Pancreas (tissue), 10 donors: ENCODE measurements around the gene CTU1. TPM values are rescaled to one million over a fixed set of nuclear protein-coding genes. Genes with fewer than 3 reads are reported as not detected.

Source experiments
- ATAC-seq, 4 donors: fragments of 200-7000 bp; cut with Tn5 transposase; one replicate each; pipeline versions ENCODE4 v1.8.0 to v1.9.1; 2020; ENCODE audit warnings: mild to moderate bottlenecking in 4 of 4, moderate library complexity in 4 of 4
- DNase-seq, 6 donors: peaks; one replicate each; pipeline ENCODE4 v3.0.0-alpha.2; 2020
- FAIRE-seq: peaks from 2 replicates; lab custom pipeline; 2012; peaks lifted over from hg19 to GRCh38; lab: Jason Lieb, UNC
- H3K27ac ChIP-seq, 4 donors: fragments of 200-600 bp; sonication (generic); 1 replicate in 3 of 4; 2 replicates in 1 of 4; pipeline versions ENCODE4 v1.5.0 to v1.8.0; 2020
- H3K27me3 ChIP-seq, 4 donors: fragments of 200-600 bp; one replicate each; pipeline ENCODE4 v1.8.0; 2021
- H3K36me3 ChIP-seq, 3 donors: fragments of 200-600 bp; sonication (generic) in 1 of 3; one replicate each; pipeline versions ENCODE4 v1.5.0 to v1.8.0; 2020 to 2021
- H3K4me1 ChIP-seq, 3 donors: fragments of 200-600 bp; one replicate each; pipeline ENCODE4 v1.8.0; 2021
- H3K4me3 ChIP-seq, 4 donors: fragments of 200-600 bp; sonication (generic) in 2 of 4; one replicate each; pipeline versions ENCODE4 v1.5.0 to v1.8.0; 2020 to 2021
- H3K9me3 ChIP-seq, 4 donors: fragments of 200-600 bp; one replicate each; pipeline ENCODE4 v1.8.0; 2021
- WGBS, 2 donors: extraction: QIAGEN DNeasy Blood & Tissue Kit; methylation state at CpG; one replicate each; pipeline ENCODE4 v1.1.7; 2013; 5-methylcytosine and 5-hydroxymethylcytosine counted together
- intact Hi-C, 3 donors: fragments of 100-400 bp; cut with DNase I; formaldehyde crosslinking; loops; one replicate each; pipeline versions ENCODE4 v1.11.1 to v1.14.2; 2022
- polyA plus RNA-seq, 2 donors: library from polyadenylated mRNA; stranded (reverse); fragments of 200-250 nt; gene quantifications; one replicate each; pipeline ENCODE4 v1.2.3, GENCODE V29; 2013
- total RNA-seq, 6 donors: library from RNA; stranded (reverse); fragmentation: NEBNext Ultra II Directional in 4 of 6; extraction: Animal tissue kit (Norgen Biotek cat#: 25700) in 4 of 6; gene quantifications; one replicate each; pipeline versions ENCODE4 v1.2.1 to v1.2.4, GENCODE V29; 2021 to 2023
- TF ChIP-seq, protein P1 (sequence below), 4 donors: fragments of 200-600 bp; sonication (generic) in 3 of 4; IDR thresholded peaks; one replicate each; pipeline versions ENCODE4 v1.5.0 to v1.8.0; 2021; ENCODE audit warnings: antibody characterized with exemption in 4 of 4
- donor health status: healthy with polysubstance abuse.
- donor health status: DM: no; HTN: no; CAD: no; lungs with moderate emphysema.
- donor health status: DM: no; HTN: no; CAD: no.
- donor health status: control.
- donor health status: control.
- donor health status: Bipolar disorder and iron deficiency.
- donor health status: DM: yes; HTN: yes; CAD: no.
- donor health status: DM: no; HTN: no; CAD: no.
- donor health status: DM: no; HTN: no; CAD: no.
- donor health status: DM: yes; HTN: yes; CAD: no.

The CTU1 gene
- 1 to 10 TPM; 2.9 to 8.2 (median 4.0) TPM for total RNA-seq
- 1 to 10 TPM; 1.4 to 3.2 TPM for polyA plus RNA-seq

DNA sequence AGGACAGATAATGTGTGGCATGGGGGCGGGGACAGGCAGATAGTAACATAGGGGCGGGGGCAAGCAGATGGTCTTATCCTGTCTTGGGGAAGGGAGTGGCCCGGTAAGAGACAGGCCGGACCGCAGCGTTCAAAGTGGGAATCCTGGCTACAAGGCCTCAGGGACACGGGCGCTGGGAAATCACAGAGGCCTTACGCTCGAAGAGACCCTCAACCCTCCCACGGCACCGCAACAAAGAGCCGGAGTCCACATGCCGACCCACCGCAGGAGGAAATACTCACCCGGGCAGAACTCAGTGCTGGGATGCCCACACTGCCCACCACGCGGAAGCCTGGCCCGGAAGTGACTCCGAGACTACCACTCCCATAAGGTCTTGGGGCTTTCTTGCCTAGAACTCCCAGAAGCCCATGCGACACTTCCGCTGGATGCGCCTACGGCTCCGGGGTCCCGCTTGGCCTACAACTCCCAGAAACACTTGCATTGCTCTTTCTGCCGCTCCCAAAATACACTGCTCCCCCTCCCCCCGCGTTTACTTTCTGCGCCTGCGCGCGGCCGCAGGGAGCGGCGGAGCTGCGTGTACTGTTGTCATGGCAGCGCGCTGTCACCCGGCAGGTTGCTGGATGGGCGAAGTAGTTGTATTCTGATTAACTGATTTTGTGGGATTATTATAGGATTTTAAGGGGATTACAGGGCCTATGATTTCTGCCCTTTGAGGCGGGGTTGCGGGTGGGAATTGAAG is at the start of gene CTU1:
TSS of gene CTU1 (minus strand) at position 344 of the 739 bp plus-strand sequence. CDS start 3,840 bp downstream, outside the sequence.
- Histone ChIP-seq H3K27me3 (no peaks in the 10 kb centered on the region), H3K4me3 (peak within 1 kb of the TSS; percentile 51 to 80 (median 65)), H3K36me3 (no peaks in the 10 kb centered on the region), H3K27ac (peak within 1 kb of the TSS in 1 of 4 donors; percentile 51), H3K4me1 (peaks cover 3 to 11% (median 6%) of the 10 kb centered on the region in 3 donors), H3K9me3 (no peaks in the 10 kb centered on the region)
- FAIRE-seq (peak; percentile 93), DNase-seq (peak; percentile 96 to 99 (median 99)), ATAC-seq (peak; percentile 98 to 99 (median 99))
- WGBS, 2 donors = 0 to 1% methylated on average over 43 of the region's 43 CpGs
- intact Hi-C loops = no loop called here
- TF ChIP-seq, protein P1, sequence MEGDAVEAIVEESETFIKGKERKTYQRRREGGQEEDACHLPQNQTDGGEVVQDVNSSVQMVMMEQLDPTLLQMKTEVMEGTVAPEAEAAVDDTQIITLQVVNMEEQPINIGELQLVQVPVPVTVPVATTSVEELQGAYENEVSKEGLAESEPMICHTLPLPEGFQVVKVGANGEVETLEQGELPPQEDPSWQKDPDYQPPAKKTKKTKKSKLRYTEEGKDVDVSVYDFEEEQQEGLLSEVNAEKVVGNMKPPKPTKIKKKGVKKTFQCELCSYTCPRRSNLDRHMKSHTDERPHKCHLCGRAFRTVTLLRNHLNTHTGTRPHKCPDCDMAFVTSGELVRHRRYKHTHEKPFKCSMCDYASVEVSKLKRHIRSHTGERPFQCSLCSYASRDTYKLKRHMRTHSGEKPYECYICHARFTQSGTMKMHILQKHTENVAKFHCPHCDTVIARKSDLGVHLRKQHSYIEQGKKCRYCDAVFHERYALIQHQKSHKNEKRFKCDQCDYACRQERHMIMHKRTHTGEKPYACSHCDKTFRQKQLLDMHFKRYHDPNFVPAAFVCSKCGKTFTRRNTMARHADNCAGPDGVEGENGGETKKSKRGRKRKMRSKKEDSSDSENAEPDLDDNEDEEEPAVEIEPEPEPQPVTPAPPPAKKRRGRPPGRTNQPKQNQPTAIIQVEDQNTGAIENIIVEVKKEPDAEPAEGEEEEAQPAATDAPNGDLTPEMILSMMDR (IDR thresholded peaks at IDR 0.05) = peak in 1 of 4 donors; percentile 11

DNA sequence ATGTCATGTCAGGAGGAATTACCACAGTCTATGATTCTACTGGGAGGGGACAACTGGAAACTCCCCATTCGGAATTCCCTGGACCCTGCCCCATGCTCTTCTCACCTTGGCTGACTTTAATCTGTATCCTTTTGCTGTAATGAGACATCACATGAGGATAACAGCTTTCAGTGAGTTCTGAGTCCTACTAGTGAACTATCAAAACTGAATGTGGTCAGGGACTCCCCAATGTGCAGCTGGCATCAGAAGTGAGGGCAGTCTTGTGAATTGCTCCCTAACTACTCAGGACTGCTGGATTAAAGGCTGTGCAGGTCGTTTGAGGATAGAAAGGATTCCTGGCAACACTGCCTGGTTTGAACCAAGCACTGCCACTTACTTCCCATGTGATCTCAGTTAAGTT is 49.1 kb upstream of the CTU1 start:
- DNase-seq = no peak
- TF ChIP-seq, protein P1 (IDR thresholded peaks at IDR 0.05) = no peak
- ATAC-seq = no peak
- FAIRE-seq = no peak
- peaks cover 0 to 5% (median 0%) of the 10 kb centered on the region in 4 donors for H3K27me3 ChIP-seq
- no peaks in the 10 kb centered on the region for H3K36me3 ChIP-seq
- no peaks in the 10 kb centered on the region for H3K4me1 ChIP-seq
- no peak overlapping the region for H3K27ac ChIP-seq
- WGBS, 2 donors = 13 to 18% methylated on average over 2 of the region's 2 CpGs
- H3K4me3 ChIP-seq = no peak overlapping the region
- intact Hi-C loops = no loop called here
- H3K9me3 ChIP-seq = no peaks in the 10 kb centered on the region

DNA sequence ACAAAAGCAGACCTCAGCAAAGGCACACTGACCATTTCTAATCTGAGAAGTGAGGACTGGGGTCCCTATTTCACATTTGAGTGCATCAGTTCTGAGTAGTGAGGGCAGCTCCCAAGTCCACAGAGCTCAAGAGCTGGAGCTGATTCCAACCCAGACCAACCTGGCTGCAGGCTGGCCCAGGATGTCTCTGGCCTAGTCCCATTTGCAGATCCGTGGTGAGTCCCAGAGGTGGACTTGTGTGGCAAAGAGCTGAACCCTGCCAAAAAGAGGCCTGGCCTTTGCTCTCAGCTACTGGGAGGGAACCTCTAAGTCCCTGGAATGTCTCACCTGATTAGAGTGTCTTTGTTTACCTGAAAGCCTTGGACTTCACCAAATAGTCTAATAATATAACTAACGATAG is 48.5 kb upstream of the CTU1 start:
- no peak for ATAC-seq
- no peaks in the 10 kb centered on the region for H3K4me1 ChIP-seq
- H3K36me3 ChIP-seq = no peaks in the 10 kb centered on the region
- H3K9me3 ChIP-seq = no peaks in the 10 kb centered on the region
- no peak for FAIRE-seq
- H3K4me3 ChIP-seq = no peak overlapping the region
- intact Hi-C loops = no loop called here
- TF ChIP-seq, protein P1 (IDR thresholded peaks at IDR 0.05) = no peak
- peaks cover 0 to 5% (median 0%) of the 10 kb centered on the region in 4 donors for H3K27me3 ChIP-seq
- 25 to 26% methylated on average over 2 of the region's 2 CpGs for WGBS, 2 donors
- DNase-seq = no peak
- H3K27ac ChIP-seq = no peak overlapping the region

DNA sequence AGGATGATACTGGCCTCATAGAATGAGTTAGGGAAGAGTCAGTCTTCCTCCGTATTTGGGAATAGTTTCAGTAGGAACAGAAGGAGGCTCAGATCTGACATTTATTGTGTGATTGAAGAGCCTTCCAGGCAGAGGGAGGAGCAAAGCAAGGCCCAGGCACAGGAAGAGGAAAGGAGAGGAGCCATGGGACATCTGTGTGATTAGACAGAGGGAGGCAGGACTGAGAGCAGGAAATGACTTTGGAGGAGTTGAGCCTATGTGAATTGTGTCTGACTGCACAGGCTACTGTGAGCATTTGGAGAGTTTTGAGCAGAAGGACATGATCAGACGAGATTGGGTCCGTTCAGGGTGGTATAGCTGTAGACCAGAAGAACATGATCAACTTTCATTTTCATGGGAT is 42.4 kb upstream of the CTU1 start:
- no peak for ATAC-seq
- FAIRE-seq = no peak
- H3K4me3 ChIP-seq = no peak overlapping the region
- peaks cover 0 to 5% (median 0%) of the 10 kb centered on the region in 4 donors for H3K27me3 ChIP-seq
- DNase-seq = no peak
- H3K4me1 ChIP-seq = no peaks in the 10 kb centered on the region
- no peak overlapping the region for H3K27ac ChIP-seq
- H3K36me3 ChIP-seq = no peaks in the 10 kb centered on the region
- TF ChIP-seq, protein P1 (IDR thresholded peaks at IDR 0.05) = no peak
- 39 to 51% methylated on average over 3 of the region's 3 CpGs for WGBS, 2 donors
- H3K9me3 ChIP-seq = no peaks in the 10 kb centered on the region
- intact Hi-C loops = no loop called here

DNA sequence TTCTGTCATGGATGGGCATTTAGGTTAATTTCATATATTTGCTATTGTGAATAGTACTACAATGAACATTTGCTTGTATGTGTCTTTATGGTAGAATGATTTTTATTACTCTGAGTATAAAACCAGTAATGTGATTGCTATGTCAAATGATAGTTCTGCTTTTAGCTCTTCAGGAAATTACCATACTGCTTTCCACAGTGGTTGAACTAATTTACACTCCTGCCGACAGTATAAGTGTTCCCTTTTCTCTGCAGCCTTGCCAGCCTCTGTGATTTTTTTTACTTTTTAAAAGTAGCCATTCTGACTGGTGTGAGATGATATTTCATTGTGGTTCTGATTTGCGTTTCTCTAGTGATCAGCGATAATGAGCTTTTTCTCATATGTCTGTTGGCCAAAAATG is 40.4 kb upstream of the CTU1 start:
- intact Hi-C loops = no loop called here
- Histone ChIP-seq H3K4me3 (no peak overlapping the region), H3K36me3 (no peaks in the 10 kb centered on the region), H3K4me1 (no peaks in the 10 kb centered on the region), H3K27me3 (no peaks in the 10 kb centered on the region), H3K9me3 (no peaks in the 10 kb centered on the region), H3K27ac (no peak overlapping the region)
- TF ChIP-seq, protein P1 (IDR thresholded peaks at IDR 0.05) = no peak
- ATAC-seq (peak in 1 of 4 donors; percentile 39), DNase-seq (no peak), FAIRE-seq (no peak)
- WGBS, 2 donors = 61 to 75% methylated on average over 3 of the region's 3 CpGs
